Measurements from ENCODE around the gene LIPC. TPM values are rescaled to one million over a fixed set of nuclear protein-coding genes. Genes with fewer than 3 reads are reported as not detected.

Gene LIPC
- polyA plus RNA-seq, 2 of the 4 experiments (the other 2 are of a cell fraction): 0.13 to 0.30 TPM

DNA sequence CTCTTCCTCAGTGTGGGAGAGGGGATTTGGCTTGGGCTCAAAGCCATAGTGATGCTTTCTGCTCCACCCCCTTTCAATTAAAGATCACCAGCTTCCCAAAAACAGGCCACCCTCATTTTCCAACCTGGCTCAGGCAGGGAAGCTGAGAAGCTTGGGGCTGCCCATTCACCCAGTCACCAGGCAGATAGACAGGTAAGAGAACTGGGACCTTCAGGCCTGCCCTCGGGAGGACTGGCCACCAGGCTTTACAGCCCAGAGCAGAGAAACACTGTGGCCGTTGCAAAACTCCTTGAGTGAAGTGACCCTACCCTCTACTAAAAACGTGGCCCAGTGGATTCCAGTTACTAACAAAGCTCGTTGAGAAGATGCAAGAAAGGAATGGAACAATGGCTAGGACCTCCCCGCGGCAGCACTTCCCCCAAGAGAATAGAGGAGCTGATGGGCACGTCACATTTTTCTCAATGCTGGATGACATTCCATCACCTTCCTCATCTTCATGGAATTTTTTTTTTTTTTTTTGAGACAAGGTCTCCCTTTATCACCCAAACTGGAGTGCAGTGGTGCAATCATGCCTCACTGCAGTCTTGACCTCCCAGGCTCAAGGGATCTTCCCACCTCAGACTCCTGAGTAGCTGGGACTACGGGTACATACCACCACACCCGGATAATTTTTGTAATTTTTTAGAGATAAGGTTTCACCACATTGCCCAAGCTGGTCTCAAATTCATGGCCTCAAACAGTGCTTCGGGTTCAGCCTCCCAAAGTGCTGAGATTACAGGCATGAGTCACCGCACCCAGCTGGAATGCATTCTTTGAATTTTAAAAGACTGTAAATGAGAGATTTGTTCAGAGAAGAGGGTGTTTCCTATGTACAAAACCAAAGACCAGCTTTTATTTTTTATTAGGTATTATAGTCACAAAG, 37.9 kb downstream of the LIPC start (continued):
- TF ChIP-seq, protein P1, sequence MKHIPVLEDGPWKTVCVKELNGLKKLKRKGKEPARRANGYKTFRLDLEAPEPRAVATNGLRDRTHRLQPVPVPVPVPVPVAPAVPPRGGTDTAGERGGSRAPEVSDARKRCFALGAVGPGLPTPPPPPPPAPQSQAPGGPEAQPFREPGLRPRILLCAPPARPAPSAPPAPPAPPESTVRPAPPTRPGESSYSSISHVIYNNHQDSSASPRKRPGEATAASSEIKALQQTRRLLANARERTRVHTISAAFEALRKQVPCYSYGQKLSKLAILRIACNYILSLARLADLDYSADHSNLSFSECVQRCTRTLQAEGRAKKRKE (CRISPR knock-in tag; IDR thresholded peaks at IDR 0.05; ENCODE audit: low read depth): no peak; the same call in 1 of the 2 replicates
- no peak for TF ChIP-seq ESRRA (IDR thresholded peaks at IDR 0.05; ENCODE audit: borderline replicate concordance, low read length)

DNA sequence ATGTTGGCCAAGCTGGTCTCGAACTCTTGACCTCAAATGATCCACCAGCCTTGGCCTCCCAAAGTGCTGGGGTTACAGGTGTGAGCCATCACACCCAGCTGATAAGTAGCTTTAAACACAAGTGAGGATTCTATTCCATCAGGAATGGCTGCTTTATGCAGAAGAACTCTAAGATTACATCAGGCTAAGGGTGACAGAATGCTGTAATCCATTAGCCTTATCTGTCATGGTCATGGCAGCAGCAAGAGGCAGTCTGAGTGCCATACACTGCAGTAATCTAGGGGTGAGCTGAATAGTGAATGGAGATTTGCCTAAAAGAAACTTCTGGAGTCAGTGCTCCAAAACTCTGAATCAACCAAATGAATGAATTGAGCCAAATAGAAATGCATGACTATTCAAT, 39.6 kb downstream of the LIPC start:
- Histone ChIP-seq H3K9me3 (peaks cover 12% of the 10 kb centered on the region; the same call in 2 of the 3 replicates), H3K4me3 (no peak overlapping the region), H3K27ac (peak overlapping the region; percentile 96 to 99), H3K4me2 (no peak overlapping the region), H3K4me1 (peaks cover 69% of the 10 kb centered on the region)
- FAIRE-seq: no peak
- WGBS (ENCODE audit: missing lambda C conversion rate): 100% methylated on average over 1 of the region's 1 CpG
- no peak for ATAC-seq
- ChIA-PET POLR2A (interaction anchor here (0.6 to 2.4 kb wide), 4 partner anchors 13 to 300 kb away, joined by 3 to 18 read pairs (median 5); partner anchors contain the start of genes ADAM10 and MINDY2), CTCF (interaction anchor here (0.7 to 5.3 kb wide), 8 partner anchors 9 to 243 kb away, joined by 3 to 30 read pairs (median 4); no protein-coding TSS in a partner anchor)
- TF ChIP-seq ZC3H11A (IDR thresholded peaks at IDR 0.05) (no peak), HOXB5 (CRISPR knock-in tag; IDR thresholded peaks at IDR 0.05) (no peak), EHF (CRISPR knock-in tag; IDR thresholded peaks at IDR 0.05) (no peak), JUNB (IDR thresholded peaks at IDR 0.05) (no peak), SMC3 (IDR thresholded peaks at IDR 0.05) (no peak), POLR2AphosphoS2 (conservative IDR thresholded peaks at IDR 0.05; ENCODE audit: low read length) (no peak), RNF2 (IDR thresholded peaks at IDR 0.05; ENCODE audit: borderline replicate concordance, low read depth) (no peak), KDM1A (IDR thresholded peaks at IDR 0.05; ENCODE audit: low read depth) (no peak), SREBF2 (IDR thresholded peaks at IDR 0.05) (no peak), KDM5A (IDR thresholded peaks at IDR 0.05) (no peak), CHD4 (IDR thresholded peaks at IDR 0.05; ENCODE audit: borderline replicate concordance) (no peak), RAD21 (conservative IDR thresholded peaks at IDR 0.05 in 1 of 2, IDR thresholded peaks at IDR 0.05 in 1 of 2) (no peak), FOSL2 (IDR thresholded peaks at IDR 0.05) (no peak), FOSL2 (CRISPR knock-in tag; IDR thresholded peaks at IDR 0.05) (no peak), FOSB (CRISPR knock-in tag; IDR thresholded peaks at IDR 0.05) (no peak)
- no peak for DNase-seq (ENCODE audit: low read depth in 1 of 2, low spot score in 1 of 2)

DNA sequence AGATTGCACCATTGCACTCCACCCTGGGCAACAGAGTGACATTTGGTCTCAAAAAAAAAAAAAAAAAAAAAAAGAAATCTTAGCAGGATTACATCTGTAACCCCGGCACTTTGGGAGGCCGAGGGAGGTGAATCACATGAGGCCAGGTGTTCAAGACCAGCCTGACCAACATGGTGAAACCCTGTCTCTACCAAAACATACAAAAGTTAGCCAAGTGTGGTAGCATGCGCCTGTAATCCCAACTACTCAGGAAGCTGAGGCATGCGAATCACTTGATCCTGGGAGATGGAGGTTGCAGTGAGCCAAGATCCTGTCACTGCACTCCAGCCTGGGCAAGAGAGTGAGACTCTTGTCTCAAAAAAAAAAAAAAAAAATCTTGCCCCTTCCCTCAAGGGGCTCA, 40.4 kb downstream of the LIPC start:
- FAIRE-seq (no peak), DNase-seq (ENCODE audit: low read depth in 1 of 2, low spot score in 1 of 2) (no peak), ATAC-seq (no peak)
- no peak for TF ChIP-seq PHF8 (IDR thresholded peaks at IDR 0.05; ENCODE audit: borderline replicate concordance, low read depth)
- TF ChIP-seq SREBF2 (IDR thresholded peaks at IDR 0.05): no peak
- no peak for TF ChIP-seq CEBPB (IDR thresholded peaks at IDR 0.05)
- TF ChIP-seq, protein P2, sequence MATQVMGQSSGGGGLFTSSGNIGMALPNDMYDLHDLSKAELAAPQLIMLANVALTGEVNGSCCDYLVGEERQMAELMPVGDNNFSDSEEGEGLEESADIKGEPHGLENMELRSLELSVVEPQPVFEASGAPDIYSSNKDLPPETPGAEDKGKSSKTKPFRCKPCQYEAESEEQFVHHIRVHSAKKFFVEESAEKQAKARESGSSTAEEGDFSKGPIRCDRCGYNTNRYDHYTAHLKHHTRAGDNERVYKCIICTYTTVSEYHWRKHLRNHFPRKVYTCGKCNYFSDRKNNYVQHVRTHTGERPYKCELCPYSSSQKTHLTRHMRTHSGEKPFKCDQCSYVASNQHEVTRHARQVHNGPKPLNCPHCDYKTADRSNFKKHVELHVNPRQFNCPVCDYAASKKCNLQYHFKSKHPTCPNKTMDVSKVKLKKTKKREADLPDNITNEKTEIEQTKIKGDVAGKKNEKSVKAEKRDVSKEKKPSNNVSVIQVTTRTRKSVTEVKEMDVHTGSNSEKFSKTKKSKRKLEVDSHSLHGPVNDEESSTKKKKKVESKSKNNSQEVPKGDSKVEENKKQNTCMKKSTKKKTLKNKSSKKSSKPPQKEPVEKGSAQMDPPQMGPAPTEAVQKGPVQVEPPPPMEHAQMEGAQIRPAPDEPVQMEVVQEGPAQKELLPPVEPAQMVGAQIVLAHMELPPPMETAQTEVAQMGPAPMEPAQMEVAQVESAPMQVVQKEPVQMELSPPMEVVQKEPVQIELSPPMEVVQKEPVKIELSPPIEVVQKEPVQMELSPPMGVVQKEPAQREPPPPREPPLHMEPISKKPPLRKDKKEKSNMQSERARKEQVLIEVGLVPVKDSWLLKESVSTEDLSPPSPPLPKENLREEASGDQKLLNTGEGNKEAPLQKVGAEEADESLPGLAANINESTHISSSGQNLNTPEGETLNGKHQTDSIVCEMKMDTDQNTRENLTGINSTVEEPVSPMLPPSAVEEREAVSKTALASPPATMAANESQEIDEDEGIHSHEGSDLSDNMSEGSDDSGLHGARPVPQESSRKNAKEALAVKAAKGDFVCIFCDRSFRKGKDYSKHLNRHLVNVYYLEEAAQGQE (IDR thresholded peaks at IDR 0.05): no peak
- TF ChIP-seq CBX2 (IDR thresholded peaks at IDR 0.05; ENCODE audit: borderline replicate concordance, low read depth): no peak
- ChIA-PET CTCF (interaction anchor here (1.1 to 2.1 kb wide), 3 partner anchors 8 to 55 kb away, joined by 3 to 4 read pairs (median 4); no protein-coding TSS in a partner anchor), POLR2A (interaction anchor here (0.8 to 1.4 kb wide), 3 partner anchors 75 to 299 kb away, joined by 3 to 7 read pairs (median 4); partner anchors contain the start of gene MINDY2)
- WGBS (ENCODE audit: missing lambda C conversion rate): 92% methylated on average over 4 of the region's 4 CpGs
- peaks cover 10% of the 10 kb centered on the region; the same call in 2 of the 3 replicates for H3K9me3 ChIP-seq
- no peak overlapping the region for H3K4me3 ChIP-seq
- peaks cover 72% of the 10 kb centered on the region for H3K4me1 ChIP-seq
- H3K27ac ChIP-seq: peak overlapping the region; percentile 96 to 99
- H3K4me2 ChIP-seq: no peak overlapping the region; the same call in 2 of the 3 replicates
